ENCODE data around the gene ADRM1. TPM values are rescaled to one million over a fixed set of nuclear protein-coding genes. Genes with fewer than 3 reads are reported as not detected.

ADRM1 gene
- polyA plus RNA-seq, 3 donors = 36.5 to 62.0 (median 54.2) TPM

GRCh38 chr20:62328684-62329388 is 26.0 kb downstream of the ADRM1 start:
- no peak for DNase-seq (ENCODE audit: extremely low read depth in 1 of 11, low read depth in 9 of 11, low spot score in 4 of 11)

DNA sequence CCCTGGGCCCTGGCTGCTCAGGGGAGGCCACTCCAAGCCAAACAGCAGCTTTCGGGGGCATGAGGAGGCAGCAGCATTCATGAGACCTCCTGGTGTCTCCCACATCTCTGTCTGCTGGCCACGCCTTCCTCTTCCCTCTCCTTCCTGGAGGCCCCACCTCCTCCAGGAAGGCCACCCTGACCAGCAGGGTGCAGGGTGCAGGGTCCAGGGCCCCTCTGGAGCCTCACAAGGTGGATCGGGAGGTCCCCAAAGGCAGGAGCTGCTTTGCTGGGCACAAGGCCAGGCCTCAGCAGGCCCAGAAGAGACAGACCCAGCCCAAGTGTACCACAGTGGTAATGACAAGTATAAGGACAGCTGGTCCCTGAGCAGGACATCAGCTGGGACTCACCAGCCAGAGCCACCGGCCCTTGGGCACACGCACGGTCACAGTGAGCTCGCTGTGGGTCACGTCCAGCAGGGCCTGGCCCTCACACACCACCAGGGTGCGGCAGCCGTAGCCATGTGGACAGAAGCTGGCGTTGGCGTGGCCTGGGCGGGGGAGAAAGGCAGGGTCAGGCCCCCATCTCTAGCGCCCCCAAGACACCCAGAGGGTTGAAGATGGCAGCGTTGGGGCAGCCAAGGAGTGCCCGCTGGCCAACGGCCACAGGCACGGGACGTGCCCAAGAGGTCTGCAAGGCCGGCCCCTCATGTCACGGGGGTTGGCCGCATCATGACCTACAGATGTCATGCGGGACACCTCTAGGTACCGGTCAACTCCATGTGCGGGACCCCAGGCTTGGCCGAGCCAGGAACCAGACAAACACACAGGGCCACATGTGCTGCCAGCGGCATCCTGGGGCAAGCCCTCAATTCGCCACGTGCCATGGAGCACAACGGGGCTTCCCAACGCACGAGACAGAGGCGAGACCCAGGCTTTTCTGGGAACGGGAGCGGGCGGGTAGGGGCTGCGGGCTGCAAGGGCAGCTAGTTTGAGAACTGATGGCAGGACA is 26.9 kb downstream of the ADRM1 start:
- DNase-seq (ENCODE audit: extremely low read depth in 1 of 11, low read depth in 9 of 11, low spot score in 4 of 11) = no peak

DNA sequence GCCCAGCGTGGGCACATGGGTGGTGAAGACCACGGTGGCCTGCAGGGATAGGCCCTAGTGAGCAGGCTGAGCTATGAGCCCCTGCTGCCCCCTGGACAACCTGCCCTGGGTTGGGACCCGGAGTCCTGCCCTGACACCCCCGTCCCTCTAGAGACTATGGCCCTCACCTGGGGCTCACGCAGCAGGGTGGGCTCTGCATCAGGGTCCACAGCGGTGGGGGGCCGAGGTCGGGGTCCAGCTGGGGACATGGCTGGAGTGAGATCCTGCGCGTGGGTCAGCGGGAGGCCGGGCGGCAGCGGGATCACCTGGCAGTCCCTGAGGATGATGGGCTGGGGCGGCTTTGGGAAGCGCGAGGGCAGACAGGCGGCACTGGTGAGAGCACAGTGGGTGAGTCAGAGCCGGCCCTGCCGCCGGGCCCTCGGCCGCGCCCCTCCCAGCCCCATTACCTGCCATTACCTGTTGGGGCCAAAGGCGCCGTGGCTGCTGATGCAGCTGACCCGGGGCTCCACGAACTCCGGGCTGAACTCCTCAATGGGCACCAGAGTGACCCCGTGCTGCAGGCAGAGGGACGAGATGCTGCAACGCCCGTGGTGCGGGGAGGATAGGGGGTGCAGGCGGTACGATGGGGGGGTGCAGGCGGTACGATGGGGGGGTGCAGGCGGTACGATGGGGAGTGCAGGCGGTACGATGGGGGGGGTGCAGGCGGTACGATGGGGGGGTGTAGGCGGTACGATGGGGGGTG is 27.9 kb downstream of the ADRM1 start:
- no peak for DNase-seq (ENCODE audit: extremely low read depth in 1 of 11, low read depth in 9 of 11, low spot score in 4 of 11)

- DNase-seq (ENCODE audit: extremely low read depth in 1 of 11, low read depth in 9 of 11, low spot score in 4 of 11) = no peak
Observed at GRCh38 chr20:62331347-62331746, 28.6 kb downstream of the ADRM1 start.

- DNase-seq (ENCODE audit: extremely low read depth in 1 of 11, low read depth in 9 of 11, low spot score in 4 of 11) = no peak
Observed at GRCh38 chr20:62332421-62332820, 29.6 kb downstream of the ADRM1 start.

DNA sequence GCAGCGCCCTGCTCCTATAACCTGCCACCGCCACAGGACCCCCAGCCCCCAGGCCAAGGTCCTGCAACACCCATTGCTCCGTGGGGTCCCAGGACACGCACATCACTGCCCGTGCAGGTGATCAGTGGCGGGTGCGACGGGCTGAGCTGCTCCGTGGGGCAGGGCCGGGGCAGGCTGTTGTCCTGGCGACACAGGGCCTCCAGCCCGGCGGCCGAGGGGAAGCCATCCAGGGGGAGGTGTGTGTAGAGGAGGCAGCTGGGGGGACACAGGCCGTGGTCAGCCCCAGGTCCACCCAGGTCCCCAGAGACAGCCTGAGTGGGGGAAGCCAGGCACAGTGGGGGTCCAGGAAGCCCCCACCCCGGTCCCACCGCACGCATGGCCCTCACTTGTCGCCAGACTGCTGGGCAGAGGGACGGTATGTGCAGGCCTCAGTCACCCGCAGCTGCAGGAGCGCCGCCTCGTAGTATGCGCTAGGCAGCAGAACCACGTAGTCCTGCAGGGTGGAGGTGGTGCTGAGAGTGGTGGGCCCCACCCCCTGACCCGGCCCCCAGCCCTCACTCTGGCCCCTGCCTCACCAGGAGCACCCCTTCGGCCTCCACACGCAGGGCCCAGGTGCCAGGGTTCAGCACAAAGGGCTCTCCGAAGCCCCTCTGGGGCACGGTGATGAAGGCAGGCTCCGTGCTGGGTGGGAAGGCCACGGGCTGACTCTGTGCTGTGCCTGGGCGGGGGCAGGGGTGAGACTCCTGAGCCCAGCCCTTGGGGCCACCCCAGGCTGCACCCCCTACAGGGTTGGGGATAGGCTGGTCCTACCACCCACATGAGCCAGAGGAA is 30.4 kb downstream of the ADRM1 start:
- DNase-seq (ENCODE audit: extremely low read depth in 1 of 11, low read depth in 9 of 11, low spot score in 4 of 11) = no peak

GRCh38 chr20:62333820-62334595 is 31.2 kb downstream of the ADRM1 start:
- DNase-seq (ENCODE audit: extremely low read depth in 1 of 11, low read depth in 9 of 11, low spot score in 4 of 11) = no peak

GRCh38 chr20:62334881-62335280 is 32.1 kb downstream of the ADRM1 start:
- no peak for DNase-seq (ENCODE audit: extremely low read depth in 1 of 11, low read depth in 9 of 11, low spot score in 4 of 11)

- no peak for DNase-seq (ENCODE audit: extremely low read depth in 1 of 11, low read depth in 9 of 11, low spot score in 4 of 11)
Observed at GRCh38 chr20:62335532-62335931, 32.7 kb downstream of the ADRM1 start.

DNA sequence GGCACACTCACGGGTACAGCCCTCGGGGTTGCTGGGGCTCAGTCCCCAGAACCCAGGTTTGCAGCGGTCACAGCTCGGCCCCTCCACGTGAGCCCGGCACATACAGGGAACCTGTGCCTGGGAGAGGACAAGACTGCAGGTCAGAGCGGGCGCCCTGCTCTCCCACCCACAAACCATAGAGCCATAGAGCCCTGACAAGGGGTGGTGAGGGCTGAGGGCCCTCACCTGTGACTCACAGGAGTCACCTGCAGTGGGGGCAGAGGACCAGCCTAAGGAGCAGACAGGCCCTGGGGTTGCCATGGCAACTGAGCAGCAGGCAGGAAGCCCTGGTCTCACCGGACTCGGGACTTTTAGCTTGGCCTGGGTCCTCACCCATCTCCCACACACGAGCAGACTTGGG is 33.5 kb downstream of the ADRM1 start:
- no peak for DNase-seq (ENCODE audit: extremely low read depth in 1 of 11, low read depth in 9 of 11, low spot score in 4 of 11)

- DNase-seq (ENCODE audit: extremely low read depth in 1 of 11, low read depth in 9 of 11, low spot score in 4 of 11) = no peak
Observed at GRCh38 chr20:62336775-62337557, 34.2 kb downstream of the ADRM1 start.

- no peak for DNase-seq (ENCODE audit: extremely low read depth in 1 of 11, low read depth in 9 of 11, low spot score in 4 of 11)
Observed at GRCh38 chr20:62337558-62338293, 34.9 kb downstream of the ADRM1 start.

DNA sequence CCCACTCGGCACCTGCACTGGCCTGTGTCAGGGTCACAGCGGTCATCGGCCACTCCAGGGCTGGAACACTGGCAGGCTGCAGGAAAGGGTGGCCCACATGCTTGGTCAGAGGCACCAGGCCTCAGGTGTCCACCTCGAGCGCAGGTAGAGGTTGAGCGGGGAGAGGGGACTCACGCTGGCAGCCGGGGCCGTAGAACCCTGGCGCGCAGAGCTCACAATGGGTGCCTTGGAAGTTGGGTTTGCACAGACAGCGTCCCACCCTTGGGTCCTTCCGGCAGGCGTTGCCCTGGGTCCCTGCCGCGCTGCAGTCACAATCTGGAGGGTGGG is 35.5 kb downstream of the ADRM1 start:
- DNase-seq (ENCODE audit: extremely low read depth in 1 of 11, low read depth in 9 of 11, low spot score in 4 of 11) = no peak

GRCh38 chr20:62339647-62340062 is 36.9 kb downstream of the ADRM1 start:
- no peak for DNase-seq (ENCODE audit: extremely low read depth in 1 of 11, low read depth in 9 of 11, low spot score in 4 of 11)

GRCh38 chr20:62342910-62343309 is 40.1 kb downstream of the ADRM1 start:
- DNase-seq (ENCODE audit: extremely low read depth in 1 of 11, low read depth in 9 of 11, low spot score in 4 of 11) = no peak

- no peak for DNase-seq (ENCODE audit: extremely low read depth in 1 of 11, low read depth in 9 of 11, low spot score in 4 of 11)
Observed at GRCh38 chr20:62344092-62344491, 41.3 kb downstream of the ADRM1 start.

DNA sequence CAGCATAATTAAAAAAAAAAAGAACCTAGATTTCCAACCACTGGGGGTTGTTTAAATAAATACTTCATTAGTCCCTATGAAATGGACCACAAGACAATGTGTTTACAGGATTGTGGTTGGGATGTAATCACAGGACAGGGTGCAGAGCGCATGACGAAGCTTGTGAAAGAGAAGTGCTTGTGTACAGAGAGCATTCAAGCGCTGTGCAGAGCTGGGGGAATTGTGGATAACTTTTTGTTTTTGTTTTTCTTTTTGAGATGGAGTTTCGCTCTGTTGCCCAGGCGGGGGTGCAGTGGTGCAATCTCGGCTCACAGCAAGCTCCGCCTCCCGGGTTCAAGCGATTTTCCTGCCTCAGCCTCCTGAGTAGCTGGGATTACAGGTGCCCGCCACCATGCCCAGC is 42.0 kb downstream of the ADRM1 start:
- DNase-seq (ENCODE audit: extremely low read depth in 1 of 11, low read depth in 9 of 11, low spot score in 4 of 11) = no peak

Measured in renal cortex interstitium (tissue), 11 donors.